Measurements from ENCODE around the gene RABGEF1. TPM values are rescaled to one million over a fixed set of nuclear protein-coding genes. Genes with fewer than 3 reads are reported as not detected.
A peak's percentile ranks its signal among the peaks of the same experiment; 100 is the strongest.

RABGEF1 gene
- total and polyA plus RNA-seq, 2 experiments from 2014 or later: 14.7 to 17.5 TPM

GRCh38 chr7:66781408-66782090 is 41.0 kb downstream of the RABGEF1 start:
- DNase-seq (ENCODE audit: low spot score) (no peak), ATAC-seq (no peak)
- Histone ChIP-seq H3K4me1 (ENCODE audit: insufficient read depth) (no peaks in the 10 kb centered on the region), H3K4me3 (no peak overlapping the region), H3K27me3 (ENCODE audit: insufficient read depth) (no peaks in the 10 kb centered on the region), H3K9me2 (ENCODE audit: insufficient read depth) (no peaks in the 10 kb centered on the region), H3K79me2 (replicated peaks; ENCODE audit: insufficient read depth) (no peaks in the 10 kb centered on the region), H3K27ac (ENCODE audit: low read depth) (0 out of 2 replicates have a peak overlapping the region, but pooled peaks have one; percentile 6), H3F3A (replicated peaks; ENCODE audit: low read depth) (no peaks in the 10 kb centered on the region), H4K20me1 (replicated peaks; ENCODE audit: insufficient read depth) (0 out of 2 replicates have a peak, but pooled peaks cover 9% of the 10 kb centered on the region), H3K4me2 (no peak overlapping the region), H3K36me3 (ENCODE audit: insufficient read depth) (peaks cover 11% of the 10 kb centered on the region), H2AFZ (no peak overlapping the region)
- Mint-ChIP-seq H3K9me3 (no peaks in the 10 kb centered on the region), H3K27ac (no peak overlapping the region; the same call in 1 of the 2 replicates), H3K36me3 (ENCODE audit: low read depth) (peaks cover 35% of the 10 kb centered on the region), H3K4me3 (no peak overlapping the region), H3K4me1 (no peaks in the 10 kb centered on the region), H3K27me3 (ENCODE audit: insufficient read depth, low read depth, poor library complexity) (no peaks in the 10 kb centered on the region)
- TF ChIP-seq STAT1 (IDR thresholded peaks at IDR 0.05; ENCODE audit: unreplicated experiment) (no peak), CTCF (conservative IDR thresholded peaks at IDR 0.05; ENCODE audit: low read depth in 2 of 2) (no peak), ETS1 (IDR thresholded peaks at IDR 0.05) (no peak), NANOG (IDR thresholded peaks at IDR 0.05; ENCODE audit: borderline replicate concordance) (no peak), EZH2phosphoT487 (IDR thresholded peaks at IDR 0.05; ENCODE audit: unreplicated experiment) (no peak), ZNF114 (CRISPR knock-in tag; IDR thresholded peaks at IDR 0.05) (no peak), ZNF462 (CRISPR knock-in tag; IDR thresholded peaks at IDR 0.05) (no peak), EZH2 (IDR thresholded peaks at IDR 0.05; ENCODE audit: low read depth, unreplicated experiment) (no peak), CREB1 (CRISPR knock-in tag; IDR thresholded peaks at IDR 0.05; ENCODE audit: low read depth) (no peak), ZNF331 (CRISPR knock-in tag; IDR thresholded peaks at IDR 0.05; ENCODE audit: low read depth) (no peak), POLR2AphosphoS5 (IDR thresholded peaks at IDR 0.05; ENCODE audit: low read depth) (no peak), REST (IDR thresholded peaks at IDR 0.05; ENCODE audit: unreplicated experiment) (no peak), JUNB (IDR thresholded peaks at IDR 0.05; ENCODE audit: unreplicated experiment) (no peak)
